ENCODE results near the gene RHOBTB1.

RHOBTB1 gene

DNA sequence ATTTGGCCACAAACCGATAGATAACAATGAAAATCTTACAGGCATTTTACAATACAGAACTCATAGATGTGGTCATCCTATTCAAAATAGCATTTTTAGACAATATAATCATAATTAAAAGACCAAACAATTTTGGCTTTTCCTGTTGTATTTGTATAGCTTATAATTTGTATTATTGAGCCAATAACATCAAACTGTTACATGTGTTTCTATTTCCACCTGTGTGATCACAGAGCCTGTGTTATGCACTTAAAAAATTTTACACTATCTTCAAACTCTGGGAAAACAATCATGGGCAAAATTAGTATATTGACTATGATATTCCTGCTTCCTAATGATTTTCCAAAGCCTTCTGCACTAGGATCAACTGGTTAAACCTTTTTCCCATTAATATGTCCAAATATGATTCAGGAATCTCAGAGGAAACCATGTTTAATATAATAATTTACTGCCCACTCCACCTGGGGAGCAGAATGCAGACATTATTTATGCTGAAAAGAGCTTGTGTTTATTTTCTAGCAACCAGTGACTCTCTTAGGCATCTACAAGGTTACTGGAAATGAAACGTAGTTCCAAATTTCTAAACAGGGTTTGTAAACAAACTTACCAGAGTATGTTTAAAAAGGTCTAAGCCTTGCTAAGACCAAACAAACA, 1.7 kb downstream of the RHOBTB1 start:
- no peak for DNase-seq (ENCODE audit: low read depth, low spot score)

DNA sequence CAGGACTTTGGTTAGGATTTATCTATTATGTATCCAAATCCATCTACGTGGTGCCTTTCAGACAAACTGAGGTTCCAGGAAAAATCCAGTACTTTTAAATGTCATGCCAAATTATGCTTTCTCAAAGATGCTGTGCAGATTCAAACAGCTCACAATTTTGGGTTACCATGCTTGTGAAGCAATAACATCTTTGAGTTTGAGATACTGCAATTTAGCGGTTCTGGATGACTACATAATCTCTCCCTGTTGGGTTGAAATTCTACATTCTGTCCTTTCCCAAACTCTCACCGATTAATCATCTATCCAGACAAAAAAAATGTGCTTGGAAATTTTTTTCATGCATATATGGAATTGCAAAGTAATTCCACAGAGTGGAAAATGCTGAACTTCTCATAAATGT, 3.5 kb downstream of the RHOBTB1 start:
- no peak for DNase-seq (ENCODE audit: low read depth, low spot score)

DNA sequence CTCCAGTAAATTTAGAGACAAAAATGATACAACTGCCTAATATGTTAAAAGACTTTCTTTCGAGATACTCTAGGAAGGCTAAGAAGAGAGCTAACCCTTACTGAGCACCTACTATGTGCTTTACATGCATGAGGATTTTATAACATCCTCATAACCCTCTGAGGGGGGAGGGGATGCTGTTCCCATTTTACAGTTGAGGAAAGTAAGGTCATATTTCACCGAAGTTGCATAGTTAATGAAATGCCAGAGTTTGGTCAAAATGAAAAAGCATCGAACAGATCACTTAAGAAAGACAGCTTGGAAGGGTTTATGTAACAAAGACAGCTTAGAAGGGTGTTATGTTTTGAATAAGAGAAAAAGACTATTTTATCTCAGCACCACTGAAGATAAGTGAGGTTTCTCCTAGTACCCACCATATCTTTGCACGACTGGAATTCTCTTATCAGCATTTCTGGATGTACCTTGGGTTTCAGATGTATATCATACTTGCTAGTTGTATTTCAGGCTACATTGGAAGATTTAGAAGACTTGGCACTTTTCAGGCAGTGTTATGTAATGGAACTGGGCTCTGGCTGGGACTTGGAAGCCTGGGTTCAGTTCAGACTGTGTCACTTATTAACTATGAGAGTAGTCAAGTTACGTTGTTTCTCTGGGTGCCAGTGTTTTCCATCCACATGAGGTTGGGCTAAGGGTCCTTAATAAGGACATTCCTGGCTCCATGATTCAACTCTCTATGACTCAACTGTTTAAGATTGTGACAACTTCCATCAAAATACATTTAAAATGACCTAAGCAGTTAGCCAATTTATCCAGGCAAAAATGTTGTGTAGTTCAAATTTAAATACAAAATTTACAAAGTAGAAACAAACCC, 6.0 kb downstream of the RHOBTB1 start:
- no peak for DNase-seq (ENCODE audit: low read depth, low spot score)

DNA sequence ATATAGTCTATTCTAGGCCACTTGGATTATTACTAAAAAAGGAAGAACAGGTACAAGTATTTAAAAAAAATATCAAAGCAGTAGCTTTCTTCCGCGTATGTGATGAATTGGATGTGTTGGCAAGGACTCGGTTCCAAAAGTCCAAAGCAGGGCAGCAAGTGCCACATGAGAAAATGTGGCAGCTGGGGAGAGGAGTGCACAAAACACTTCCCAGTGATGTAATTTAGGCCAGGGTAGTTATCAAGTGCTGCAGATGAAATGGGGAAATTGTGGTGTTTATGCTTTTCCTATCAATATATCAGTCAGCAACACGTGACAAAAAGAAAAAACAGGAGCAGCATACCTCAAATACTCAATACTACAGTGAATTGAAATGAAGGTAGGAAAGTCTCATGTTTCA, 7.0 kb downstream of the RHOBTB1 start:
- DNase-seq (ENCODE audit: low read depth, low spot score), result no peak

DNA sequence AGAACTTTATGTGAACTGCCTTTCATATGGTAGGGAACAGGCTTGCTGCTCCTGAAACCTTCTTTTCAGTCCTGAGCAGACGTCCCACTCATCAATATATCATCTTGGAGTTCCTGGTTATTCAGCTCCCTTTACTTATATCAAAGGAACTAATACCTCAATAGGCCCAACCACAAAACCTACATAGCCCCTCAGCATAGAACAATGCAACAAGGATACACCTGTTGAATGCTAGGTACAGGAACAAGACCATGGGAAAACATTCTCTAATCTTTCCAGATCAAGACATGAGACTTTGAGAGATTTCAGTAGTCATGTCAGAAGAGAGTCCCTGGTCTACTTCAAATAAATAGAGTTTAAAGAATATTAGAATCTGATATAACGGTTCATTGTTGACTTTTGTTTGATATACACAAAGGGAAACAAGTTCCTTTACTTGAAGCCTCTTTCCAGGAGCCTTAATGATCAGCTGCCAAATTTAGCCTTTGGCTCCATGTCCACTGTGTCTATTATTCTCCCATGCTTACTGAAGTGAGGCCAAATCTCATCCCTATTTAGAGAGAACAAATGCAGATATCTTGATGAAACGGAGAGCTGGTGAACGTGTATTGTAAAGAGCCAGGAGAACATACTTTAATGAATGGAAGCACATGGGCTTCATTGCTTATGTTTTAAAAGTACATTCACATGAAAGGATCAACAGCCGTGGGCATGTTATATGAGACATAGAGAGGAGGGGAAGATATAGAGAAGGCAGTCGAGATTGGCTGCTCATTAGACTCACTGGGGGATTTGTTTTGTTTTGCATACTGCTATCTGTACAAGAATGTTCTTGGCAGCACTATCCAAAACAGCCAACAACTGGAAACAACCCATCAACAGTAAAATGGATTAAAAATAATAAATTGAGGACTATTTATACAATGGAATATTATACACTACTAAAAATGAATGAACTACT, 9.5 kb downstream of the RHOBTB1 start:
- DNase-seq (ENCODE audit: low read depth, low spot score), result no peak

DNA sequence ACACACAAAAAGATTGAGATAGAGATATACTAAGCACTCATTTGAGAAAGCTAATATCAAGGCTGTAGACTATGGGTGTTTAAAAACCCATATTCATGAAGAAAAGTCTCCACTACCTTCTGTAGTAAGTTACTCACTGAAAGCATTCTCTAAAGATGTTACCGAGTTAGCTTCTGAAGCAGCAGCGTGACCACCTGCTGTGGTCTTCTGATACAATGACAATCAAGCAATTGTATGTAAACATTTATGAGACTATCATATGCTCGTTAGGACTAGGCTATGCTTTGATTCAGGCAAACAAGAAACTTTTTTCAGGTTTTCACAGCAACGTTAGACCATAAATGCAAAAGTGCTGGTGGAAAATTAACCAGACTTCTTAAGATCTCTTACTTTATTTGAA, 11.2 kb downstream of the RHOBTB1 start:
- no peak for DNase-seq (ENCODE audit: low read depth, low spot score)

DNA sequence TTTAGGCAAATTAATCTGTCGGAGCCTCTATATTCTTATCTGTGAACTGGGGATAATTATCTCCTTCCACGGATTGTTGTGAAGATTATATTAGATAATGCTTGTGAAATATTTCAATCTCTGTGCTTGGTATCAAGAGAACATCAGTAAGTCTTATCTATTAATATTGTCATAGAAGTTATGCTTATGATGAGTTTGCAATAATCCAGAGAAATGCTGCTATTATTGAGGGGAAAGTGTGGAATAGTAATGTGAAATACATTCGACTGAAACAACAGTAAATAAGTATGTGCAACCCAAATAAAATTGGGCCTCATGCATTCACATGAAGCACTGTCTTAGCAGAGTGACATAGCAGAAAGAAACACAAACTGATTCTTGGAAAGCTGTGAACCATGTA, 13.7 kb downstream of the RHOBTB1 start:
- no peak for DNase-seq (ENCODE audit: low read depth, low spot score)

DNA sequence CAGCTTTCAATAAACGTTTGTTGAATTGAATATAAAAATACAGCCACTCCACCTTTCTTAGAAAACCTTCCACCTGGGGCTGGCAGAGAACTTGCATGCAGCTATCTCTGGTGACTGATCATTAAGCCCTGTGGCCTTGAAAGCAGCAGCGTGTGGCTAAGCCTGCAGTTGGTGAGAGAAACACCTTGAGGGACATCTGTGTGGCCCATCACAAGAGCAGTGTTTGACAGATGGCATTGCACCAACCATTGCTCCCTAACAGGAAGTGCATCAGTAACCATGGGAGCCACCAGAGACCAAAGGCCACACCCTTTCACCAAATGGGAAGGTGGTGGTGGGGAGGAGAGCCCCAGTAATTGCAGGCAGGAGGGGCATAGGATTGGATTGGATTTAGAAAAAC, 22.4 kb downstream of the RHOBTB1 start:
- no peak for DNase-seq (ENCODE audit: low read depth, low spot score)

DNA sequence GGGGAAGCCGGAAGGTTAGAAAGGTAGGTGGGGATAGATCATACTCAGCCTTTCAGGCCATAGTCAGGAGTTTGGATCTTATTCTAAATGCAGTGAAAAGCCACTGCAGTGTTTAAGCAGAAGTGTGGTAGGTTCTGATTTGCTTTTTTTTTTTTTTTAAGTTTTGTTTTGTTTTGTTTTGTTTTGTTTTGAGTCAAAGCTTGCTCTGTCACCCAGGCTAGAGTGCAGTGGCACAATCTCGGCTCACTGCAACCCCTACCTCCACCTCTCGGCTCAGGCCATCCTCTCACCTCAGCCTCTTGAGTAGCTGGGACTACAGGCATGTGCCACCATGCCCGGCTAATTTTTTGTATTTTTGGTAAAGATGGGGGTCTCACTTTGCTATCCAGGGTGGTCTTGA, 23.5 kb downstream of the RHOBTB1 start:
- DNase-seq (ENCODE audit: low read depth, low spot score), result no peak

DNA sequence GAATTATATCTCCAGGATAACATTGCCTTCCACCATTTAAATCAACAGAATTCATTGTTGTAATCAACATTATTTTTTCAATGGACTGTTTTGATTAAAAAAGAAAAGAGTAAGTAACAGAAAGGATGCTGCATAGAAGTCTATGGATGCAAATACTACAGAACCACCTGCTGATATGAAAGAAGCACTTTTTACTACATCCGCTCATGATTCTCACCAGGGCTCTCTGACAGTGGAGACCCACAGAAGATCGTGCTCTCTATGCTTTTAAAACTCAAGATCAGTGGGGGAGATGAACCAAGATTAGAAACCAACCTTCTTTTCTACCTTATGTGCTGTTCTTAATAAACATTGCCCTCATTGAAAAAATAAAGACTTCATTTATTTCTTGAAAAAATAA, 24.4 kb downstream of the RHOBTB1 start:
- DNase-seq (ENCODE audit: low read depth, low spot score), result no peak

DNA sequence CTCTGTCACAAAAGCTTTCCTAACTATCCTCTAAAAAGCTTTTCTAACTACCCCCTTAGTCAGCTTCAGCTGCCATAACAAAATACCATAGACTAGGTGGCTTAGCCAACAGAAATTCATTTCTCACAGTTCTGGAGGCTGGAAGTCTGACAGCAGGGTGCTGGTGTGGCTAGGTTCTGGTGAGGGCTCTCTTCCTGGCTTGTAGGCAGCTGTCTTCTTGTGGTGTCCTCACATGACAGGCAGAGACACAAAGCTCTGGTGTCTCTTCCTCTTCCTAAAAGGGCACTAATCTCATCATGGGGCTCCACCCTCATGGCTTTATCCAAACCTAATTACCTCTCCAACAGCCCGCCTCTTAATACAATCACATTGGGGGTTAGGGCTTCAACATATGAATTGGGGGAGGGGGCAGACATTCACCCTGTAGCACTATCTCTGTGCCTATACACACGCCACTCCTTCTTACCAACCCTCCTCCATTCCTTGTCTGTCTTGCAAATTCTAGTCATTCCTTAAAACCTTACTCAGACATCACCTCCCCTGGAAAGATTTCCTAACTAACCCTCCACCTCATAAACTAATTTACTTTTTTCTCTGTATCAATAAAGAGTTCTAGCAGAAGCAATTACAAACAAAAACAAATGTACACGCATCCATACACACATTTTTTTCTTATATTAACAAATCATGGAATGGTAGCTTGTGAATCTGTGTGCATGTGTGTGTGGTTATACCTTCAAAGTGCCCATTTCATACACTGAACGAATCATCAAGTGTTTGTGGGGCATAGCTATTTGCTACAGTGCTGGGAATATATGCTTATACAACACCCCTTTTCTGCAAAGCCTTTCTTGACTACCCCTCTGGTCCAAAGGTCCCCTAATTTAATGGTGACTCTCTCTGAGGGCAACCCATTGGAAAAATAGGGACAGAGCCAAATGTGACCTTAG, 26.4 kb downstream of the RHOBTB1 start:
- DNase-seq (ENCODE audit: low read depth, low spot score), result no peak

DNA sequence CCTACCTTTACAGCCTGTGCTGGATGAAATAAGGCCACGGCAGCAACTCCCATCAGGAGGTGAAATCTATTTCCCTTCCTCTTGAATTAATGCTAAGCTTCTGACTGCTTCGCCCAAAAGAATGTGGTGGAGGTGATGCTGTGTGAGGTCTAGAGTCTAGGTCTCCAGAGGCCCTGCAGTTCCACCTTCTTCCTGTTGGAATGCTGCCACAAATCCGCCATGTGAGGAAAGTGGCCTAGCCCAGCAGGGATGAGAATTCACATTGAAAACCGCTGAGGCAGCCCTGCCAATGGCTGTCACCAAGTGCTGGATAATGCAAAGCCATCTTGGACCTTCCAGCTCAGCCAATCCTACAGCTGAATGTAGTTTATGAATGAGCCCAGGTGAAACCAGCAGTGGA, 28.0 kb downstream of the RHOBTB1 start:
- peak; percentile 30 for DNase-seq (ENCODE audit: low read depth, low spot score)

DNA sequence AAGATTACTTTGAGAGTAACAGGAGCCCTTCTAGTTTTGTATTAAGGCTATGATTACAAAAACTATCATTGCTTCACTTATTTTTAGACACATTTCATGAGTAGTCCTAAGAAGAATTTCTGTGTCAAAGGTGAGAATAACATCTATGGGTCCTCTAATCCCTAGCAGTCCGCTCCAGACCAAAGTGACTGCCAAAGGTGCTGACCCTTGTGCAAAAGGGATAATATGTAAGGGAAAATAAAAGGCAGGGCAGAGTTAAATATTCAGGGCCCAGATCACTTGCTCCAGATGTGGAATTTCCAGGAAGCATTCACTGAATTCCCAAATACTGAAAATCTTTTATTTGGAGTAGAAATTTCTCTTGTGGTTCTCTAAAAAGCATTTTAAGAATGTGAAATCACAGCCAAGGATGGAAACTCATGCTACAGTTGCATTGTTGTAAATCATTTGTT, 29.3 kb downstream of the RHOBTB1 start:
- DNase-seq (ENCODE audit: low read depth, low spot score), result no peak

DNA sequence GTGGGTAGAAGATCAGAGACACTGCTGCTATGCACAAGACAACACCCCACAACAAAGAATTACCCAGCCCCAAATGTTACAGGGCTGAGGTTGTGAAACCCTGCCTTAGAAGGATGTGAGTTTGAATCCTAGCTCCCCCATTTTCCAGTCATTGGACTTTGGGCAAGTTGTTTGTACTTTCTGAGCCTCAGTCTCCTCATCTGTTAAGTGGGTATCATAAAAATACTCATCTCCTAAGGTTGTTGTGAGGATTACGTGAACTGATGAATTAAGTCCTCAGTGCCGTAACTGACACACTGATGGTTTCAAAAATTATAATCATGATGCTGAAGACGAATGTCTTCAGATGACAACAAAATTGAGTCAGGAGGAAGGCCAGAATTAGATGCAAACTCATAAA, 30.3 kb downstream of the RHOBTB1 start:
- no peak for DNase-seq (ENCODE audit: low read depth, low spot score)

DNA sequence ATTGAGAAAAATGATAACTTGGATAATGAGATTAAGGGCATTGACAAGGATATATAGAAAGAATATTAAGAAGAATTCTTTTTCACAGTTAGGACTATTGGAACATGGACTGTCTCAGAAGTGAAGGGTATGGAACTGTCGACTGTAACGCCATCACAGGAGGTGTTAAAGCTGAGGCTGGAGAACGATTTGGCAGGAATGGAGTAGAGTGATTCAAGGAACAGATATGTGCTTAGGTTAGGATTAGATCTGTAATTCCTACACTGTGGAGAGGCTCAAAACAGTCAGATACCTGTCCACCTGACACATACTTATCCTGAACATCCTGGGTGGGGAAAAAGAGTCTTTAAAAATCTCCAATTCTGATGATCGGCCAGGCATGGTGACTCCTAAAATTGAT, 30.9 kb downstream of the RHOBTB1 start:
- DNase-seq (ENCODE audit: low read depth, low spot score), result no peak

DNA sequence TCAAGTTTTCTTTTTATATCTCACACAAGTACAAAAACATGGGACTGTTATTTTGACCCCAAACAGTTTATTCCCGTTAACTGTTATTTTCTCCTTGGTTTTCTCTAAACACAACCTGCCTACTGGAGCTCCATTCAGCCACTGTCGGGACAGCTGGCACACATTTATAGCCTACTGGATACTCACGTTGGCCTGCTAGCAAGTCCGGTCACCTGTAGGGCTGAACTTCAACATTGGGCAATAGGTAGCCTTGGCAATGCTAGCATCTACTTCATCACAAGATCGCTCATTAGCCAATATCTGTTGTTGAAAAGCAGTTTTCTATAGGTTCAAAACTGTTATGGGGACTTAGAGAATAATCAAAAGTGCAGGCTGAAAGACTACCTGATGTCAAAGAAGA, 32.3 kb downstream of the RHOBTB1 start:
- no peak for DNase-seq (ENCODE audit: low read depth, low spot score)

DNA sequence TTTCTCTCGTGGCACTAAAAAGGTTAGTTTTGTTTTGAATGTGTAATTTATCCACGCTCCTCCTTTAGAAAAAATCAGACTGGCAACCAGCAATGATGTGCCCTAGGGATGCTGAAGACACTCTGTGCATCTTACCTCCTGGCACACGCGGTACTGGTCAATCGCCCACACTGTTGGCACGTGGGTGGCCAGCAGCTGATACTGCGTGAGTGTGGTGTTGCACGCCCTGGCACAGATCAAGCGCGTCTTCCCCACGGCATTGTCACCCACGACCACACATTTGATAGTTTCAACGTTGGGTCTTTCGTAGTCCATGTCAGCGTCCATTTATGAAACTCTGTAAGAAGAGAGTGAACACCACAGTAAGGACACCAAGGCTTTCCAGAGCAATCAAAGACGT, 32.8 kb downstream of the RHOBTB1 start:
- no peak for DNase-seq (ENCODE audit: low read depth, low spot score)

DNA sequence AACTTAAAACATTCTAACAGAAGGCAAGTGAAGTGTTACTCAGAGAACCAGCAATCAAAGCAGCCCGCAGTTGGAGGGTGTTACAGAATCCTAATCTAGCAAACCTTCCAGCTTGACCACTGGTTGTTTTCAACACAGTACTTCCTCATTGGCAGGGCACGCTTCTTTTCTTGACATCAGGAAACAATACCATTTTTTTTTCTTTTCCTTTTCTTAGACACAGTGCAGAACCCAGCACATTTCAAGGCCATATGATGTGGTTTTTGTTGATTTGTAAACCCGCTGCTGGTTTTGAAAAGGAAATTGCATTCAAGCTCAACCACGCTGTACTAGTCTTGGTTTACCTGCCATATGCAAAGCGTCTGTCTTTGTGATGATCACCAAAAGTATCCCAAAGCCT, 33.4 kb downstream of the RHOBTB1 start:
- DNase-seq (ENCODE audit: low read depth, low spot score), result no peak

DNA sequence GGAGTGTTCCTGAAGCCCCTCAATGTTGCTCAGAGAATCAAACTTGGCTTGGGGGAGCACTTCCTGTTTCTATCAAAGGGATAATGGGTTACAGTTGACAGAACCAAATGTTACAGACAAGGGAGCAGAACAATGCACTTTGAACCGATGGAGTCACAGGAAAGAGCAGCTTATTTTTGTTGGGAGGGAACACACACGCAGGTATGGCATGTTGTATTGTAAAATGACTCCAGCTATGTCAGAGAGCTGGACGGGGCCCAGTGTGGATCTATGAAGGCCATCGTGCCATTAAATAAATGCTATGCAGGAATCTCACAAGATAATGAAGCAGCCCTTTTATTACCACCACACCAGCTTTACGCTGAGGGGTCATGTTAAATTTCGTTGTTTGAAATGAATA, 35.1 kb downstream of the RHOBTB1 start:
- no peak for DNase-seq (ENCODE audit: low read depth, low spot score)

DNA sequence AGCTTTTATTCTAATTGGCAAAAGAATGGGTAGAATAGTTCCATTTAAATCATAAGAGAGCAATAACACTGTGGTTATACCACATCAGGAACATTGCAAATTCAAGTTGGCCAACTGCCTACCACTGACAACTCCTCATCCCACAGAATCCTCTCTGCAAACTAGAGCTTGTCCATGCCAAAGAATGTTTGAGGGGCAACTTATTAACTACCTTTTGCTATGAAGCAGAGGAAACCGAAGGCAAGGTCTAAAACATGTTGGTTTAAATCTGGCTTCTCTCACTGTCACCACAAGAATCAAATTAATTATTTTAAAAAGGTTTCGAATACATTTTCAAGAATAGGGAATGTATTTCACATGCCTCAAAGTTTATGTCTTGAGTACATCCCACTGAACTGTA, 36.0 kb downstream of the RHOBTB1 start:
- DNase-seq (ENCODE audit: low read depth, low spot score), result no peak

DNA sequence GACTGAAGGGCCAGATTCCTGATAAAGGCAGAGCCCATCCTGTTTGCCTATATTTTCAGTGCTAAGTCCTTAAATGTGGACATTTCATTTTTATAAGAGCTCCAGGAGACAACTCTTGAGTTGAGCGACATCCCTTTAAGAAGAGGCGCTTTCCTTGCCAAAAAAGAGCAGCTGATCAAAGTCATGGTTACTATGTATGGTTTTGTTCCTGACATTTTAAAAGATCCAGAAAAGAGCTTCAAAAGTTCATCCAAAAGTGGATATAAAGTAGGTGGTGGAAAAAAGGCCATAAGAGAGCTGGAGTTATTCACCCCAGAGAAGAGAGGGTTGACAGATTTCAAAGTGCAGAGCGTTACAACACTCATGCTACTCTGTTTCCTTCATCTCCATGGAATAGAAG, 36.7 kb downstream of the RHOBTB1 start:
- no peak for DNase-seq (ENCODE audit: low read depth, low spot score)

All from iPS DF 19.7 (cell line).